OCI-M2 (cell line): ENCODE data around the gene ARID5B.

Source experiments
- DNase-seq: peaks from one replicate; lab custom pipeline; 2025; ENCODE audit not compliant: unreplicated experiment; lab: John Stamatoyannopoulos, UW

Gene ARID5B

GRCh38 chr10:61887772-61888171 lies 13.7 kb upstream of the ARID5B start:
- DNase-seq, result no peak

- DNase-seq, result no peak
Observed at GRCh38 chr10:61888744-61889143, 12.8 kb upstream of the ARID5B start.

- DNase-seq, result no peak
Observed at GRCh38 chr10:61890430-61890829, 11.1 kb upstream of the ARID5B start.

- DNase-seq, result no peak
Observed at GRCh38 chr10:61890881-61891409, 10.6 kb upstream of the ARID5B start.

GRCh38 chr10:61891906-61892585 lies 9.5 kb upstream of the ARID5B start:
- no peak for DNase-seq

- no peak for DNase-seq
Observed at GRCh38 chr10:61892961-61893360, 8.5 kb upstream of the ARID5B start.

- no peak for DNase-seq
Observed at GRCh38 chr10:61894133-61894532, 7.4 kb upstream of the ARID5B start.

- DNase-seq, result no peak
Observed at GRCh38 chr10:61895898-61896600, 5.5 kb upstream of the ARID5B start.

- DNase-seq, result peak; percentile 26
Observed at GRCh38 chr10:61896854-61897661, 4.4 kb upstream of the ARID5B start.

GRCh38 chr10:61897671-61898434 lies 3.6 kb upstream of the ARID5B start:
- DNase-seq, result no peak

- no peak for DNase-seq
Observed at GRCh38 chr10:61898435-61898778, 3.1 kb upstream of the ARID5B start.

GRCh38 chr10:61899069-61899531 lies 2.4 kb upstream of the ARID5B start:
- DNase-seq, result no peak

GRCh38 chr10:61899663-61899996 lies 1.9 kb upstream of the ARID5B start:
- DNase-seq, result no peak

GRCh38 chr10:61899997-61900828 lies 1.3 kb upstream of the ARID5B start:
- no peak for DNase-seq

GRCh38 chr10:61901829-61902444 lies 438 bp downstream of the ARID5B start:
- DNase-seq, result no peak

- DNase-seq, result no peak
Observed at GRCh38 chr10:61902445-61903220, 1.1 kb downstream of the ARID5B start.

GRCh38 chr10:61903221-61903927 lies 1.9 kb downstream of the ARID5B start:
- DNase-seq, result no peak

- DNase-seq, result no peak
Observed at GRCh38 chr10:61903928-61904344, 2.4 kb downstream of the ARID5B start.
